ENCODE results near the gene ARFRP1.

GRCh38 chr20:63747622-63748069, 39.9 kb upstream of the ARFRP1 start:
- TF ChIP-seq REST (IDR thresholded peaks at IDR 0.05; ENCODE audit: insufficient read depth in 1 of 2, low read depth in 2 of 2, low read length in 2 of 2) (no peak), SIN3A (IDR thresholded peaks at IDR 0.05; ENCODE audit: borderline replicate concordance, insufficient read depth, low read length) (no peak)
